Esophagus muscularis mucosa (tissue), 4 donors: ENCODE data around the gene DTD1. TPM values are rescaled to one million over a fixed set of nuclear protein-coding genes. Genes with fewer than 3 reads are reported as not detected.

ENCODE experiments used
- DNase-seq: peaks from one replicate; pipeline ENCODE4 v3.0.0-alpha.2; 2017; ENCODE audit errors: extremely low spot score
- H3K27ac ChIP-seq, 4 donors: fragments of 200-600 bp; sonication (generic); replicated peaks in 1 of 4; 1 replicate in 3 of 4; 2 replicates in 1 of 4; pipeline ENCODE4 v1.5.1; 2016 to 2019; ENCODE audit warnings: mild to moderate bottlenecking in 1 of 4
- H3K27me3 ChIP-seq, 4 donors: fragments of 200-600 bp; sonication (generic); one replicate each; pipeline versions ENCODE4 v1.5.1 to v1.6.0; 2016 to 2019
- H3K36me3 ChIP-seq, 4 donors: fragments of 200-600 bp; sonication (generic); one replicate each; pipeline ENCODE4 v1.5.1; 2016 to 2019
- H3K4me1 ChIP-seq, 4 donors: fragments of 200-600 bp; sonication (generic); one replicate each; pipeline ENCODE4 v1.5.1; 2016 to 2019
- H3K4me3 ChIP-seq, 4 donors: fragments of 200-600 bp; sonication (generic); 1 replicate in 2 of 4; 2 replicates in 2 of 4; pipeline ENCODE4 v1.5.1; 2016 to 2019; ENCODE audit warnings: mild to moderate bottlenecking in 4 of 4, moderate library complexity in 1 of 4
- H3K9me3 ChIP-seq, 4 donors: fragments of 200-600 bp; sonication (generic); 1 replicate in 3 of 4; 2 replicates in 1 of 4; pipeline ENCODE4 v1.5.1; 2016 to 2019
- CTCF ChIP-seq, 3 experiments: fragments of 200-600 bp in 2 of 3; fragments of 450-650 bp in 1 of 3; sonication (generic) in 2 of 3; IDR thresholded peaks; one replicate each; pipeline ENCODE4 v1.5.1; 2017 to 2019; ENCODE audit warnings: antibody characterized with exemption in 3 of 3, mild to moderate bottlenecking in 2 of 3, moderate library complexity in 1 of 3
- EP300 ChIP-seq: sonication (generic); formaldehyde crosslinking; IDR thresholded peaks from one replicate; pipeline ENCODE4 v1.6.1; 2017; ENCODE audit warnings: antibody characterized with exemption
- POLR2A ChIP-seq: fragments of 450-650 bp; IDR thresholded peaks from one replicate; pipeline ENCODE4 v1.6.1; 2017; ENCODE audit warnings: antibody characterized with exemption, moderate library complexity, mild to moderate bottlenecking, low read depth
- POLR2AphosphoS5 ChIP-seq, 2 donors: sonication (generic); formaldehyde crosslinking; IDR thresholded peaks; one replicate each; pipeline ENCODE4 v1.6.1; 2017; ENCODE audit warnings: antibody characterized with exemption in 2 of 2
- WGBS: methylation state at CpG from one replicate; pipeline ENCODE4 v1.1.5; 2018; 5-methylcytosine and 5-hydroxymethylcytosine counted together
- intact Hi-C: fragments of 100-400 bp; cut with DNase I; formaldehyde crosslinking; loops from one replicate; pipeline ENCODE4 v1.15.1; 2023
- total RNA-seq, 4 donors: library from RNA; depleted of rRNA; stranded (reverse); fragments of >200 nt; gene quantifications; one replicate each; pipeline versions ENCODE4 v1.1.0 to v1.2.1, GENCODE V29; 2016

The DTD1 gene
- total RNA-seq, 4 donors from 2014 or later, result 15.1 to 20.0 (median 17.5) TPM

DNA sequence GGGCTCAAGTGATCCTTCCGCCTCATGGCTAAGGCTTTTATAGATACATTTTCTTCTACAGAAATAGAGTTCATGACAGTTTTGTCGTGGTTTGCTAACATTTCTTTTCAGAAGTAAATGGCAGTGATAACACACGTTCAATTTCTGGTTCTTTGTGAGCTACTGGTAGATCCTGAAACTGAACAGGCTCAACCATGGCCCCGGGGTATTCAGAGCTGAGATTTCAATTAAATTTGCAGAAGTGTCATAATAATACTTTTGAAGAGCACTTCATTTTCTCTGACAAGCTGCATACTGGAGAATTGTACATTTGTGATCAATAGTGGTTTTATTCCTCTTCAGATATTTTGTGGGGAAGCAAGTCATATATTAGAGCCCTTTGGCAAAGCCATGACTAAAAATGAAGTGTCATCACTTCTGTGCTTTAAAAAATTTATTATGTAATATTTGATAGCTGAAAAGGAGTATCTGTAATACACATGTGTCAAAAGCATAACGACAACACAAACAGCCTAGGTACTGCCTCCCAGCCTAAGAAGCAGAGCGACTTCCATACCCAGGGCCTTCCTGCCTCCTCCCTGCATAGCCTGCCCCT, 141.5 kb downstream of the DTD1 start:
- intact Hi-C loops, result no loop called here
- Histone ChIP-seq H3K9me3 (no peaks in the 10 kb centered on the region), H3K27ac (no peak overlapping the region), H3K36me3 (no peaks in the 10 kb centered on the region), H3K27me3 (no peaks in the 10 kb centered on the region), H3K4me1 (no peaks in the 10 kb centered on the region), H3K4me3 (no peak overlapping the region)
- TF ChIP-seq CTCF (IDR thresholded peaks at IDR 0.05) (no peak), EP300 (no peak), POLR2A (no peak), POLR2AphosphoS5 (IDR thresholded peaks at IDR 0.05) (no peak)
- 90% methylated on average over 6 of the region's 6 CpGs for WGBS
- no peak for DNase-seq

GRCh38 chr20:18731940-18732339, 144.1 kb downstream of the DTD1 start:
- H3K4me1 ChIP-seq, result no peaks in the 10 kb centered on the region
- 95% methylated on average over 1 of the region's 1 CpG for WGBS
- H3K27ac ChIP-seq, result no peak overlapping the region
- H3K4me3 ChIP-seq, result no peak overlapping the region
- H3K36me3 ChIP-seq, result no peaks in the 10 kb centered on the region
- intact Hi-C loops, result no loop called here
- no peaks in the 10 kb centered on the region for H3K9me3 ChIP-seq
- no peak for DNase-seq
- H3K27me3 ChIP-seq, result no peaks in the 10 kb centered on the region
- TF ChIP-seq EP300 (no peak), POLR2AphosphoS5 (IDR thresholded peaks at IDR 0.05) (no peak), CTCF (IDR thresholded peaks at IDR 0.05) (no peak), POLR2A (no peak)

GRCh38 chr20:18734525-18735189, 146.8 kb downstream of the DTD1 start:
- no peak for TF ChIP-seq CTCF (IDR thresholded peaks at IDR 0.05)
- no peak for TF ChIP-seq EP300
- no peak for TF ChIP-seq POLR2AphosphoS5 (IDR thresholded peaks at IDR 0.05)
- TF ChIP-seq POLR2A, result no peak
- WGBS, result 86% methylated on average over 6 of the region's 6 CpGs
- no peak overlapping the region for H3K4me3 ChIP-seq
- H3K9me3 ChIP-seq, result no peaks in the 10 kb centered on the region
- intact Hi-C loops, result no loop called here
- no peak overlapping the region for H3K27ac ChIP-seq
- no peaks in the 10 kb centered on the region for H3K36me3 ChIP-seq
- no peak for DNase-seq
- peaks cover 0 to 9% (median 6%) of the 10 kb centered on the region in 4 donors for H3K4me1 ChIP-seq
- no peaks in the 10 kb centered on the region for H3K27me3 ChIP-seq

GRCh38 chr20:18737140-18737539, 149.3 kb downstream of the DTD1 start:
- intact Hi-C loops, result no loop called here
- Histone ChIP-seq H3K4me3 (no peak overlapping the region), H3K27me3 (no peaks in the 10 kb centered on the region), H3K9me3 (no peaks in the 10 kb centered on the region), H3K36me3 (no peaks in the 10 kb centered on the region), H3K4me1 (peaks cover 0 to 12% (median 8%) of the 10 kb centered on the region in 4 donors), H3K27ac (no peak overlapping the region)
- DNase-seq, result no peak
- WGBS, result 98% methylated on average over 4 of the region's 4 CpGs
- no peak for TF ChIP-seq POLR2AphosphoS5 (IDR thresholded peaks at IDR 0.05)
- TF ChIP-seq EP300, result no peak
- TF ChIP-seq POLR2A, result no peak
- no peak for TF ChIP-seq CTCF (IDR thresholded peaks at IDR 0.05)
